Activated naive CD8-positive, alpha-beta T cell treated with anti-CD3 and anti-CD28 coated beads, Interleukin-2, amount 10 ng/mL, durations not matched to agents 7 days and 5 days (primary cell): ENCODE measurements around the gene CD177. TPM values are rescaled to one million over a fixed set of nuclear protein-coding genes. Genes with fewer than 3 reads are reported as not detected.
"Not testable (repeated sequence)": the region's sequence is repeated elsewhere in the genome, so short reads cannot be mapped to it uniquely, and the experiment has no call there.

Experiments used
- ATAC-seq: fragments of 150-1000 bp; cut with Tn5 transposase; one replicate; pipeline ENCODE4 v1.10.0; 2021; ENCODE audit warnings: low read depth, moderate library complexity
- POLR2A ChIA-PET: fragments of 350-600 bp; sonication (Branson Sonifier 250); formaldehyde crosslinking; loops from one replicate; lab custom pipeline; 2021; ENCODE audit warnings: antibody characterized with exemption; lab: Charles Lee
- DNase-seq: peaks from one replicate; pipeline ENCODE4 v3.0.0; 2021
- H3K27ac Mint-ChIP-seq: one replicate; pipeline ENCODE4 v1.8.0; 2022; ENCODE audit warnings: mild to moderate bottlenecking, mixed read lengths
- H3K27me3 Mint-ChIP-seq: one replicate; pipeline ENCODE4 v1.8.0; 2022; ENCODE audit warnings: mild to moderate bottlenecking, moderate library complexity, mixed read lengths
- H3K36me3 Mint-ChIP-seq: one replicate; pipeline ENCODE4 v1.8.0; 2021; ENCODE audit warnings: mild to moderate bottlenecking, mixed read lengths
- H3K4me1 Mint-ChIP-seq: one replicate; pipeline ENCODE4 v1.8.0; 2021; ENCODE audit warnings: mixed read lengths
- H3K4me3 Mint-ChIP-seq: one replicate; pipeline ENCODE4 v1.8.0; 2022; ENCODE audit warnings: mild to moderate bottlenecking, moderate library complexity, mixed read lengths
- H3K9me3 Mint-ChIP-seq: one replicate; pipeline ENCODE4 v1.8.0; 2021; ENCODE audit warnings: mixed read lengths
- total RNA-seq, 2 experiments: library from RNA; stranded (reverse); gene quantifications; one replicate each; pipeline ENCODE4 v1.2.3, GENCODE V29; 2021

CD177 gene
- total RNA-seq, 2 experiments from 2014 or later: not detected

GRCh38 chr19:43340101-43340500 is 13.4 kb upstream of the CD177 start:
- H3K27me3 Mint-ChIP-seq, H3K4me1 Mint-ChIP-seq, ATAC-seq, POLR2A ChIA-PET, H3K9me3 Mint-ChIP-seq, H3K27ac Mint-ChIP-seq, H3K36me3 Mint-ChIP-seq, H3K4me3 Mint-ChIP-seq, DNase-seq: not testable (repeated sequence)

GRCh38 chr19:43341098-43341497 is 12.4 kb upstream of the CD177 start:
- H3K27me3 Mint-ChIP-seq, H3K36me3 Mint-ChIP-seq, H3K4me3 Mint-ChIP-seq, H3K4me1 Mint-ChIP-seq, ATAC-seq, H3K27ac Mint-ChIP-seq, POLR2A ChIA-PET, DNase-seq, H3K9me3 Mint-ChIP-seq: not testable (repeated sequence)

- H3K4me3 Mint-ChIP-seq, H3K9me3 Mint-ChIP-seq, ATAC-seq, H3K4me1 Mint-ChIP-seq, H3K27ac Mint-ChIP-seq, POLR2A ChIA-PET, DNase-seq, H3K36me3 Mint-ChIP-seq: not testable (repeated sequence)
- peaks cover 14% of the 10 kb centered on the region for H3K27me3 Mint-ChIP-seq
Observed at GRCh38 chr19:43342104-43342503, 11.4 kb upstream of the CD177 start.

GRCh38 chr19:43344347-43344925 is 9.1 kb upstream of the CD177 start:
- H3K9me3 Mint-ChIP-seq, H3K27ac Mint-ChIP-seq, H3K36me3 Mint-ChIP-seq, H3K4me3 Mint-ChIP-seq, POLR2A ChIA-PET, H3K4me1 Mint-ChIP-seq, ATAC-seq, DNase-seq: not testable (repeated sequence)
- peaks cover 13% of the 10 kb centered on the region for H3K27me3 Mint-ChIP-seq

GRCh38 chr19:43349813-43350212 is 3.7 kb upstream of the CD177 start:
- H3K4me3 Mint-ChIP-seq, H3K36me3 Mint-ChIP-seq, H3K27ac Mint-ChIP-seq, DNase-seq, ATAC-seq, POLR2A ChIA-PET, H3K9me3 Mint-ChIP-seq, H3K4me1 Mint-ChIP-seq: not testable (repeated sequence)
- H3K27me3 Mint-ChIP-seq: peaks cover 17% of the 10 kb centered on the region

- H3K27me3 Mint-ChIP-seq: peaks cover 12% of the 10 kb centered on the region
- H3K9me3 Mint-ChIP-seq: no peaks in the 10 kb centered on the region
- H3K36me3 Mint-ChIP-seq: no peaks in the 10 kb centered on the region
- peak overlapping the region; percentile 34 for H3K27ac Mint-ChIP-seq
- H3K4me1 Mint-ChIP-seq: peaks cover 1% of the 10 kb centered on the region
- ATAC-seq (no peak), DNase-seq (no peak)
- POLR2A ChIA-PET: no interaction called here
- no peak overlapping the region for H3K4me3 Mint-ChIP-seq
Observed at GRCh38 chr19:43351998-43352746, 1.3 kb upstream of the CD177 start.

GRCh38 chr19:43354305-43354627 is 780 bp downstream of the CD177 start:
- Mint-ChIP-seq H3K4me1 (peaks cover 1% of the 10 kb centered on the region), H3K4me3 (no peak overlapping the region), H3K27ac (no peak overlapping the region), H3K9me3 (no peaks in the 10 kb centered on the region), H3K36me3 (no peaks in the 10 kb centered on the region), H3K27me3 (peaks cover 11% of the 10 kb centered on the region)
- POLR2A ChIA-PET: no interaction called here
- ATAC-seq (no peak), DNase-seq (no peak)

GRCh38 chr19:43356749-43357148 is 3.3 kb downstream of the CD177 start:
- POLR2A ChIA-PET, H3K4me3 Mint-ChIP-seq, H3K27ac Mint-ChIP-seq, H3K9me3 Mint-ChIP-seq, H3K36me3 Mint-ChIP-seq, H3K4me1 Mint-ChIP-seq, DNase-seq, ATAC-seq: not testable (repeated sequence)
- peaks cover 11% of the 10 kb centered on the region for H3K27me3 Mint-ChIP-seq

- Mint-ChIP-seq H3K9me3 (no peaks in the 10 kb centered on the region), H3K27ac (no peak overlapping the region), H3K4me1 (no peaks in the 10 kb centered on the region), H3K36me3 (no peaks in the 10 kb centered on the region), H3K4me3 (no peak overlapping the region), H3K27me3 (peaks cover 1% of the 10 kb centered on the region)
- no peak for ATAC-seq
- DNase-seq: no peak
- POLR2A ChIA-PET: no interaction called here
Observed at GRCh38 chr19:43362179-43362578, 8.7 kb downstream of the CD177 start.

GRCh38 chr19:43362745-43363144 is 9.3 kb downstream of the CD177 start:
- Mint-ChIP-seq H3K9me3 (no peaks in the 10 kb centered on the region), H3K36me3 (no peaks in the 10 kb centered on the region), H3K4me1 (no peaks in the 10 kb centered on the region), H3K27ac (no peak overlapping the region), H3K4me3 (no peak overlapping the region), H3K27me3 (peaks cover 1% of the 10 kb centered on the region)
- POLR2A ChIA-PET: no interaction called here
- no peak for DNase-seq
- no peak for ATAC-seq

GRCh38 chr19:43365677-43366076 is 12.2 kb downstream of the CD177 start:
- ATAC-seq, DNase-seq, POLR2A ChIA-PET, H3K4me3 Mint-ChIP-seq, H3K36me3 Mint-ChIP-seq, H3K9me3 Mint-ChIP-seq, H3K4me1 Mint-ChIP-seq, H3K27me3 Mint-ChIP-seq, H3K27ac Mint-ChIP-seq: not testable (repeated sequence)

GRCh38 chr19:43367822-43368221 is 14.3 kb downstream of the CD177 start:
- Mint-ChIP-seq H3K27ac (no peak overlapping the region), H3K27me3 (no peaks in the 10 kb centered on the region), H3K4me1 (no peaks in the 10 kb centered on the region), H3K4me3 (no peak overlapping the region), H3K9me3 (no peaks in the 10 kb centered on the region), H3K36me3 (no peaks in the 10 kb centered on the region)
- POLR2A ChIA-PET: no interaction called here
- DNase-seq: no peak
- no peak for ATAC-seq

- H3K27me3 Mint-ChIP-seq, H3K4me3 Mint-ChIP-seq, H3K36me3 Mint-ChIP-seq, H3K9me3 Mint-ChIP-seq, H3K27ac Mint-ChIP-seq, H3K4me1 Mint-ChIP-seq, DNase-seq, ATAC-seq, POLR2A ChIA-PET: not testable (repeated sequence)
Observed at GRCh38 chr19:43368897-43369296, 15.4 kb downstream of the CD177 start.

- POLR2A ChIA-PET: no interaction called here
Observed at GRCh38 chr19:43371909-43372308, 18.4 kb downstream of the CD177 start.

More at GRCh38 chr19:43371909-43372308, 18.4 kb downstream of the CD177 start:
- no peaks in the 10 kb centered on the region for H3K4me1 Mint-ChIP-seq
- H3K4me3 Mint-ChIP-seq: no peak overlapping the region
- no peaks in the 10 kb centered on the region for H3K27me3 Mint-ChIP-seq
- H3K9me3 Mint-ChIP-seq: no peaks in the 10 kb centered on the region
- no peaks in the 10 kb centered on the region for H3K36me3 Mint-ChIP-seq
- H3K27ac Mint-ChIP-seq: no peak overlapping the region
- DNase-seq (no peak), ATAC-seq (no peak)
